Vagina (tissue), 2 donors: ENCODE results near the gene TF.

Experiments
- POLR2A ChIP-seq, 2 donors: fragments of 450-650 bp; IDR thresholded peaks; one replicate each; pipeline ENCODE4 v1.6.1; 2017; ENCODE audit warnings: antibody characterized with exemption in 2 of 2, mild to moderate bottlenecking in 2 of 2, moderate library complexity in 2 of 2
- TF ChIP-seq, protein P1 (sequence below), 3 experiments: fragments of 450-650 bp in 2 of 3; fragments of 200-600 bp in 1 of 3; sonication (generic) in 1 of 3; IDR thresholded peaks; one replicate each; pipeline ENCODE4 v1.5.1; 2017 to 2019; ENCODE audit warnings: antibody characterized with exemption in 3 of 3, mild to moderate bottlenecking in 2 of 3, moderate library complexity in 2 of 3

DNA sequence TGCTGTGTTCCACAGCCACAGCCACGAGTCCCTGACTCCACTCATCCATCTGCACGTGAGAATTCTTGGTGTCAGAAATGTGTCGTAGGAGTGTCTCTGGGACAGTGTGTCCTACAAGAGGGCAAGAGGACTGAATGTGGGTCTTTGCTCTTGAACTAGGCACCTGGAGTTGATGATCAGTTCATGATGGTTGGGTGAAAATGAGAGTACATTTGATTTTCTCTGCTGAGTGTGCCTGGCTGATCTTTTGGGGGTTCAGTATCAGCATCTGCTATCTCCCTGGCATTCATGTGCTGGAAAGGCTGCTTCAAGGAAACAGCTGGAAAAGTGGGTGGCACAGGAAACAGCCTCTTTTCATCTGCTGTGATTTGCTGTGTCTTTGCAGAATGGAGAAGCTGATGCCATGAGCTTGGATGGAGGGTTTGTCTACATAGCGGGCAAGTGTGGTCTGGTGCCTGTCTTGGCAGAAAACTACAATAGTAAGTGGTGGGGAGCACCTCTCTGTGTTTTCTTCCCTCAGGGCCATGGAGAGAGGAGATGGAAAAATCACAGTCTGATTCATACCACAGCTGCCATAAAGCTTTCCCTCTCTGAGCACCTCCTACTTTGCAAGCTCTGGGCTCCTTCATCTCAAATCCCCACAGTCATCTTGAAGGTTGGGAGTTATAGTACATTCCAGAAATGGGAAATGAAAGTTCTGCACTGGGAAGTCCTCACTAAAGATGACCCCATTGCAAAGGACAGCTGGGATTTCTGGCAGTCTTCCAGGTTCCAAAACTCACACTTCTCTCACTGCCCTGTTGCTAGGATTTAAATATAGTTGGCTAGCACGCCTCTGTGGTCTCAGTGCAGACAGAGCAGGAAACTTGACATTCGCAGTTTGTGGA lies 17.8 kb downstream of the TF start:
- no peak for TF ChIP-seq POLR2A (IDR thresholded peaks at IDR 0.05)
- TF ChIP-seq, protein P1, sequence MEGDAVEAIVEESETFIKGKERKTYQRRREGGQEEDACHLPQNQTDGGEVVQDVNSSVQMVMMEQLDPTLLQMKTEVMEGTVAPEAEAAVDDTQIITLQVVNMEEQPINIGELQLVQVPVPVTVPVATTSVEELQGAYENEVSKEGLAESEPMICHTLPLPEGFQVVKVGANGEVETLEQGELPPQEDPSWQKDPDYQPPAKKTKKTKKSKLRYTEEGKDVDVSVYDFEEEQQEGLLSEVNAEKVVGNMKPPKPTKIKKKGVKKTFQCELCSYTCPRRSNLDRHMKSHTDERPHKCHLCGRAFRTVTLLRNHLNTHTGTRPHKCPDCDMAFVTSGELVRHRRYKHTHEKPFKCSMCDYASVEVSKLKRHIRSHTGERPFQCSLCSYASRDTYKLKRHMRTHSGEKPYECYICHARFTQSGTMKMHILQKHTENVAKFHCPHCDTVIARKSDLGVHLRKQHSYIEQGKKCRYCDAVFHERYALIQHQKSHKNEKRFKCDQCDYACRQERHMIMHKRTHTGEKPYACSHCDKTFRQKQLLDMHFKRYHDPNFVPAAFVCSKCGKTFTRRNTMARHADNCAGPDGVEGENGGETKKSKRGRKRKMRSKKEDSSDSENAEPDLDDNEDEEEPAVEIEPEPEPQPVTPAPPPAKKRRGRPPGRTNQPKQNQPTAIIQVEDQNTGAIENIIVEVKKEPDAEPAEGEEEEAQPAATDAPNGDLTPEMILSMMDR (IDR thresholded peaks at IDR 0.05) = no peak
